GM18861 (cell line): ENCODE data around the gene TBC1D5.
"Not testable (repeated sequence)": the region's sequence is repeated elsewhere in the genome, so short reads cannot be mapped to it uniquely, and the experiment has no call there.

Experiments used
- ATAC-seq: cut with Tn5 transposase; IDR thresholded peaks from one replicate; pipeline ENCODE4 v1.9.1; 2021; ENCODE audit not compliant: unreplicated experiment

Gene TBC1D5

GRCh38 chr3:17648630-17649355 is 93.6 kb downstream of the TBC1D5 start:
- ATAC-seq = not testable (repeated sequence)

DNA sequence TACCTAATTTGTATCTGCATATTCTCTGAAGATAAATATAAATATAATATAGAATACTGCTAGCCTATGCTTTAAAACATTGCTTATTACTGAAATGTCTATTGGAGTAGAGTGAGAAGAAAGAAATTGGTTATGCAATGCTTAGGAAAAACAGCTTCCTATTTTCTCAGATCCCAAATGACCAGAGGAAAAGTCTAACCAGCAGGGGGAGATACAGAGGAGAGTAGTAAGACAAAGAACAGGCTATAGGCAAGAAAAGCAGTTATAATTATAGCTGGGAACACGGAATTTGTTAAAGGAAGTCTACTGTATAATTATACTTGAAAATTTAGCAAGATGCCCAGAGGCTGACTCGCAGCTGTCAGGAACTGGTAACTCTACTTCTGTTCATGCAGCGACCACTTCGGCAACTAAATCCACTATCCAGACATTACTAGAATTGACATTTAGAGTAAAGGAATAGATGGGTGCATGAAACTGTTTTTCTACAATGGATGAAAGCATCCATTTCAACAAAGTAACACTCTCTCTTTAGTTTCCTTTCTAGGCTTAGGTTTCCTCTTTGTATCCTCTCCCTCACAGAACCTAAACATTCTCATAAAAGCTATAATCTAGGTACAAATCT is 97.2 kb downstream of the TBC1D5 start:
- ATAC-seq = no peak

DNA sequence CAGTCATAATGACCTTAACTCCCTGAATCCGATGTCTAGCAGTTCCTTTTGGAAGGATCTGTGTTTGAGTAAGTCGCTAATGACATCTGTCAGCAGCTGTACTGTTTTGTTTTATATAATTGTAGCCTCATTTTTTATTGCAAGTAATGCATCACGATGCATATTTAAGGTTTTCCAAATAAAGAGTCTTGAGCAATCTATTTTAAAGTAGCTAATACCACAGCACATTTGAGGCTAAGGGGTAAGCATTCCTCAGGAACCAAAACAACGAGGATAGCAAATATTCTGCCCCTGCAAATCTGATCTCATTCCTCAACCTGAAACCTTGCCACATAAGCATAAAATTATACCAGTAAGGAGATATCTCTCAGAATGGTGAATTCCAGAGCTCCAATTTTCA is 98.7 kb downstream of the TBC1D5 start:
- no peak for ATAC-seq

- ATAC-seq = no peak
Measured at GRCh38 chr3:17642474-17642873, 100.0 kb downstream of the TBC1D5 start.

GRCh38 chr3:17640466-17640865 is 102.0 kb downstream of the TBC1D5 start:
- ATAC-seq = no peak

GRCh38 chr3:17639765-17640164 is 102.7 kb downstream of the TBC1D5 start:
- ATAC-seq = no peak

- ATAC-seq = no peak
Measured at GRCh38 chr3:17639257-17639656, 103.2 kb downstream of the TBC1D5 start.

- ATAC-seq = no peak
Measured at GRCh38 chr3:17638356-17638755, 104.1 kb downstream of the TBC1D5 start.

DNA sequence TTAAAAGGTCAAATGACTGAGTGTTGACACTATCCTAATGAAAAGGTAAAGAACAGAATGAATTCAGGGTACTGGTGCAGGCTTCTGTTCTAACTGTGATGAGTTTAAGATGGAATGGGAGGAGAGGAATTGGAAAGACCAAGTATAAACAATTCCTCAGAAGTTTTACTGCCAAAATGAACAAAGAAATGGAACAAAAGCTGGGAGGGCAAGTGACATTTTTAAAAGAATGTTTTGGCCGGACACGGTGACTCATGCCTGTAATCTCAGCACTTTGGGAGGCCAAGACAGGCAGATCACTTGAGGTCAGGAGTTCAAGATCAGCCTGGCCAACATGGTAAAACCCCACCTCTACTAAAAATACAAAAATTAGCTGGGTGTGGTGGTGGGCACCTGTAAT is 106.8 kb downstream of the TBC1D5 start:
- not testable (repeated sequence) for ATAC-seq

GRCh38 chr3:17634964-17635363 is 107.5 kb downstream of the TBC1D5 start:
- no peak for ATAC-seq

DNA sequence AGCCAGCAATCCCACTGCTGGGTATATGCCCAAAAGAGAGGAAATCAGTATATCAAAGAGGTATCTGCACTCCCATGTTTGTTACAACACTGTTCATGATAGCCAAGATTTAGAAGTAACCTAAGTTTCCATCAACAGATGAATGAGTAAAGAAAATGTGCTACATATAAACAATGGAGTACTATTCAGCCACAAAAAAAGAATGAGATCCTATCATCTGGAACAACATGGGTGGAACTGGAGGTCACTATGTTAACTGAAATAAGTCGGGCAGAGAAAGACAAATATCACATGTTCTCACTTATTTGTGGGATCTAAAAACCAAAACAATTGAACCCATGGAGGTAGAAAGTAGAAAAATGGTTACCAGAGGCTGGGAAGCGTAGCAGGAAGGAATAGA is 108.2 kb downstream of the TBC1D5 start:
- ATAC-seq = no peak

DNA sequence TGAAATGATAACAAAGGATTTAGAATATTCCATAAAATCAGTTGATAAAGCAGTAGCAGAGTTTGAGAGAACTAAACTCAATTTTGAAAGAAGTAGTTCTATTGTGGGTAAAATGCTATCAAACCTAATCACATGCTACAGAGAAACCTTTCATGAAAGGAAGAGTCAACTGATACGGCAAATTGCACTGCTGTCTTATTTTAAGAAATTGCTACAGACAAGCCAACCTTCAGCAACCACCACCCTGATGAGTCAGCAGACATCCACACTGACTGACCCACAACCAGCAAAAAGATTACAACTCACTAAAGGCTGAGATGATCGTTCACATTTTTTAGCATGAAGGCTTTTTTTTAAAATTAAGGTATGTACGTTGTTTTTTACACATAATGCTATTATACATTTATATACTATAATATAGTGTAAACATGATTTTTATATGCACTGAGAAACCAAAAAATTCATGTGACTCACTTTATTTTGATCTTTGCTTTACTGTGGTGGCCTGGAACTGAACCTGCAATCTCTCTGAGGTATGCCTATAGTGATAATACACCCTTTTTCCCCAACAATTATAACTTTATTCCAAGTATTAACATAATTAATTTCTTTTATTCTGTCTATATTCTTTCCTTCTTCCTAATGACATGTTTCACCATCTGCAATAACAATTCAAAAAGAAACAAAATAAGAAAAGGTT is 109.9 kb downstream of the TBC1D5 start:
- no peak for ATAC-seq

DNA sequence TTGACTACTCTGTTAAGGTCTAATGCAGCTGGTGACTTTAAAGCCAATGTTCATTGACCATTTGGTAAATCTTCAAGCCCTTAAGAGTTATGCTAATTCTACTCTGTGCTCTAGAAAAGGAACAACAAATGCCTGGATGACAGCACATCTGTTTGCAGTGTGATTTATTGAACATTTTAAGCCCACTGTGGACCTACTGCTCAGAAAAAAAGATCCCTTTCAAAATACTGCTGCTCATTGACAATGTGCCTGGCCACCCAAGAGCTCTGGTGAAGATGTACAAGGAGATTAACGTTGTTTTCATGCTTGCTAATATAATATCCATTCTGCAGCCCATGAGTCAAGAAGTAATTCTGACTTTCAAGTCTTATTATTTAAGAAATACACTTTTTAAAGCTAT is 110.8 kb downstream of the TBC1D5 start:
- no peak for ATAC-seq

DNA sequence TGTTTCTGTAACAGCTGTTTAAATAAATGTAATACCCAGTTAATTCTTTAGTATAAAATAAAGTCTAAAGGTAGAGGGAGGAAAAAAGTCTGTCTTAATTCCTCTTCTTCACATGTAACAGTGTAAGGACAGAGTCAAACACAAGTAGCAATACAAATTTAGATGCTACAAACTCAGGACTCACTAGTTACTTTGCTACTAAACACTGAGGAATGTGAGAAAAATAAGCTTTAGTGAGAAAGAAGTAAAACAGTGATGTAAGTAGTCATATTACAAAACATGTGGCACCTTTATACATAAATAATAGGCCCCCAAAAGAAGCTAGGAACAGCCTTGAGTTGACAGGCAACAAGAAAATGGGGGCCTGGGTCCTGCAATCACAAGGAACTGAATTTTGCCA is 113.0 kb downstream of the TBC1D5 start:
- ATAC-seq = no peak

- ATAC-seq = no peak
Measured at GRCh38 chr3:17626395-17626794, 116.0 kb downstream of the TBC1D5 start.

- ATAC-seq = no peak
Measured at GRCh38 chr3:17625133-17625532, 117.3 kb downstream of the TBC1D5 start.

DNA sequence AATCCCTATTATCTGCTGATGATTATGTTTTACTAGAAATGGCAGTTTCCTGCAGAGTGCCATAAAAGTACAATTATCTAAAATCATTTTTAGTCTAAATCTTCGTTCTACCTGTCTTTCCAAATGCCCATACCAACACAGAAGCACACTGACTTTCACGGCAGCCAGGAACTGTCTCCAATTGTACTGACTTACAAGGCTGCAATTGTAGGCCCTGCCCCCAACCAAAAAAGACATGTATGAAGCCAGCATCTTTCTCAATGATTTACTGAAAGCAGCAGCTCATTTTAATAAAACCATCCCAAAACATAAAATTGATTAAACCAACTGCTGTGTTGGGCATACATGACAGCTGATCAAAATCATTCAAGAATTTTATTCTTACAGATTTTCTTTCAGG is 119.0 kb downstream of the TBC1D5 start:
- ATAC-seq = no peak

DNA sequence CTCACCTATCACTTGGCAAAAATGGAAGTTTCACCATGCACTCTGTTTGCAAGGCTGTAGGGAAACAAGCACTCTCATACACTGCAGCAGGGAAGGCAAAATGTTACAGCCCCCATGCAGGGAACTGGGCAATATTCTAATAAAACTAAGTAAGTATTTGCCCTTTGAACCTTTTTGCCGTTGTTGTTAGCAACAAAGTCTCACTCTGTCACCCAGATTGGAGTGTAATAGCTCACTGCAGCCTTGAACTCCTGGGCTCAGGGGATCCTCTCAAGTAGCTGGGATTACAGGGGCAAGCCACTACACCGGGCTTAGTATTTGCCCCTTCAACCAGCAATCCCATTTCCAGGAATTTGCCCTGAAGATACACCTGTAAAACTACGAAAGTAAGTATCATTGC is 122.5 kb downstream of the TBC1D5 start:
- no peak for ATAC-seq

DNA sequence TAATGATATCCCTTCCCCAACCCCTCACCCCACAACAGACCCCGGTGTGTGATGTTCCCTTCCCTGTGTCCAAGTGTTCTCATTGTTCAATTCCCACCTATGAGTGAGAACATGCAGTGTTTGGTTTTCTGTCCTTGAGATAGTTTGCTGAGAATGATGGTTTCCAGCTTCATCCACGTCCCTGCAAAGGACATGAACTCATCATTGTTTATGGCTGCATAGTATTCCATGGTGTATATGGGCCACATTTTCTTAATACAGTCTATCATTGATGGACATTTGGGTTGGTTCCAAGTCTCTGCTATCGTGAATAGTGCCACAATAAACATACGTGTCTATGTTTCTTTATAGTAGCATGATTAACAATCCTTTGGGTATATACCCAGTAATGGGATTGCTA is 129.4 kb downstream of the TBC1D5 start:
- not testable (repeated sequence) for ATAC-seq

- no peak for ATAC-seq
Measured at GRCh38 chr3:17607905-17608304, 134.5 kb downstream of the TBC1D5 start.

GRCh38 chr3:17605934-17606333 is 136.5 kb downstream of the TBC1D5 start:
- no peak for ATAC-seq

DNA sequence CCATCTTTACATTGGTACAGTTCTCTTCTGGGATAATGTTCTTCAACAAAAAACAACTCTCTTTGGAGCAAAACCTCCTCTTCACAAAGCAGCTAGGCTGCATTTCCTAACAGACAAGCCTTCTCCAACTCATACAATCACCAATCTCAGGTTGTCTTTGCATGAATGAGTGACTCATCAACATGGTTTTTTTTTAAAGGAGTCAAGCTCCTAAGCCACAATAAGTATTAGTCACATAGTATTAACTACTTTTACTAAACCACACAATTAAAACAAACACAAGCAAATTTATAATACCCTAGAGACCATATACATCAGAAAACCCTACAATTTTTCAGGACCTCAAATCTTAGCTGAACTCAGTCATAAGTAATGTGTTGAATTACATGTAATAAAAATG is 137.4 kb downstream of the TBC1D5 start:
- ATAC-seq = peak; percentile 69
